T-helper 2 cell treated with Interferon-gamma antibody and Interleukin-4, amounts not matched to agents 5 μg/mL and 100 μg/mL, for 36 hours (primary cell): ENCODE measurements around the gene NARF.
"Not testable (repeated sequence)": the region's sequence is repeated elsewhere in the genome, so short reads cannot be mapped to it uniquely, and the experiment has no call there.

Source experiments
- DNase-seq: peaks from one replicate; pipeline ENCODE4 v3.0.0; 2021; ENCODE audit warnings: low spot score
- H3K27ac Mint-ChIP-seq: one replicate; pipeline ENCODE4 v1.8.0; 2021; ENCODE audit warnings: mild to moderate bottlenecking, mixed read lengths
- H3K27me3 Mint-ChIP-seq: one replicate; pipeline ENCODE4 v1.8.0; 2021; ENCODE audit warnings: low read depth, mixed read lengths
- H3K36me3 Mint-ChIP-seq: one replicate; pipeline ENCODE4 v1.8.0; 2021; ENCODE audit warnings: low read depth, mixed read lengths
- H3K4me1 Mint-ChIP-seq: one replicate; pipeline ENCODE4 v1.8.0; 2021; ENCODE audit warnings: low read depth, mixed read lengths
- H3K4me3 Mint-ChIP-seq: one replicate; pipeline ENCODE4 v1.8.0; 2022; ENCODE audit warnings: mild to moderate bottlenecking, moderate library complexity, mixed read lengths
- H3K9me3 Mint-ChIP-seq: one replicate; pipeline ENCODE4 v1.8.0; 2021; ENCODE audit warnings: mixed read lengths

The NARF gene

GRCh38 chr17:82497483-82498405, 39.2 kb downstream of the NARF start:
- peaks cover 2% of the 10 kb centered on the region for H3K27me3 Mint-ChIP-seq
- H3K27ac Mint-ChIP-seq, result peak overlapping the region; percentile 88
- no peaks in the 10 kb centered on the region for H3K36me3 Mint-ChIP-seq
- H3K4me3 Mint-ChIP-seq, result peak overlapping the region; percentile 84
- no peaks in the 10 kb centered on the region for H3K9me3 Mint-ChIP-seq
- DNase-seq, result peak; percentile 35
- peaks cover 21% of the 10 kb centered on the region for H3K4me1 Mint-ChIP-seq

GRCh38 chr17:82502207-82502606, 43.7 kb downstream of the NARF start:
- Mint-ChIP-seq H3K4me1 (peaks cover 13% of the 10 kb centered on the region), H3K4me3 (no peak overlapping the region), H3K27ac (no peak overlapping the region), H3K27me3 (peaks cover 2% of the 10 kb centered on the region), H3K36me3 (no peaks in the 10 kb centered on the region), H3K9me3 (no peaks in the 10 kb centered on the region)
- DNase-seq, result no peak

GRCh38 chr17:82503094-82503727, 44.7 kb downstream of the NARF start:
- H3K36me3 Mint-ChIP-seq, result no peaks in the 10 kb centered on the region
- H3K4me3 Mint-ChIP-seq, result no peak overlapping the region
- H3K27me3 Mint-ChIP-seq, result peaks cover 2% of the 10 kb centered on the region
- H3K27ac Mint-ChIP-seq, result no peak overlapping the region
- no peak for DNase-seq
- H3K9me3 Mint-ChIP-seq, result no peaks in the 10 kb centered on the region
- H3K4me1 Mint-ChIP-seq, result peaks cover 9% of the 10 kb centered on the region

- Mint-ChIP-seq H3K27me3 (peaks cover 2% of the 10 kb centered on the region), H3K27ac (no peak overlapping the region), H3K9me3 (no peaks in the 10 kb centered on the region), H3K4me1 (peaks cover 9% of the 10 kb centered on the region), H3K4me3 (no peak overlapping the region), H3K36me3 (no peaks in the 10 kb centered on the region)
- no peak for DNase-seq
These were observed 45.3 kb downstream of the NARF start for GRCh38 chr17:82503728-82504308.

GRCh38 chr17:82505296-82505695, 46.8 kb downstream of the NARF start:
- Mint-ChIP-seq H3K9me3 (no peaks in the 10 kb centered on the region), H3K4me3 (no peak overlapping the region), H3K27me3 (no peaks in the 10 kb centered on the region), H3K27ac (no peak overlapping the region), H3K4me1 (peaks cover 4% of the 10 kb centered on the region), H3K36me3 (no peaks in the 10 kb centered on the region)
- no peak for DNase-seq

GRCh38 chr17:82506402-82506801, 47.9 kb downstream of the NARF start:
- not testable (repeated sequence) for H3K4me3 Mint-ChIP-seq, H3K27me3 Mint-ChIP-seq, H3K36me3 Mint-ChIP-seq, H3K9me3 Mint-ChIP-seq, H3K4me1 Mint-ChIP-seq, H3K27ac Mint-ChIP-seq
- peak; percentile 64 for DNase-seq

- Mint-ChIP-seq H3K27ac (no peak overlapping the region), H3K4me3 (no peak overlapping the region), H3K27me3 (no peaks in the 10 kb centered on the region), H3K36me3 (no peaks in the 10 kb centered on the region), H3K4me1 (peaks cover 4% of the 10 kb centered on the region), H3K9me3 (no peaks in the 10 kb centered on the region)
- DNase-seq, result no peak
These were observed 49.2 kb downstream of the NARF start for GRCh38 chr17:82507631-82508175.

GRCh38 chr17:82511642-82512041, 53.1 kb downstream of the NARF start:
- H3K27me3 Mint-ChIP-seq, DNase-seq, H3K4me3 Mint-ChIP-seq: not testable (repeated sequence)

GRCh38 chr17:82513864-82514263, 55.3 kb downstream of the NARF start:
- H3K27ac Mint-ChIP-seq, DNase-seq, H3K27me3 Mint-ChIP-seq, H3K9me3 Mint-ChIP-seq, H3K4me1 Mint-ChIP-seq, H3K4me3 Mint-ChIP-seq, H3K36me3 Mint-ChIP-seq: not testable (repeated sequence)

More at GRCh38 chr17:82511642-82512041, 53.1 kb downstream of the NARF start:
- H3K9me3 Mint-ChIP-seq, H3K4me1 Mint-ChIP-seq, H3K36me3 Mint-ChIP-seq, H3K27ac Mint-ChIP-seq: not testable (repeated sequence)

- Mint-ChIP-seq H3K36me3 (peaks cover 6% of the 10 kb centered on the region), H3K27ac (no peak overlapping the region), H3K27me3 (no peaks in the 10 kb centered on the region), H3K9me3 (no peaks in the 10 kb centered on the region), H3K4me1 (peaks cover 12% of the 10 kb centered on the region), H3K4me3 (no peak overlapping the region)
- no peak for DNase-seq
These were observed 58.8 kb downstream of the NARF start for GRCh38 chr17:82517230-82517865.

GRCh38 chr17:82518826-82519810, 60.6 kb downstream of the NARF start, which contains the start of gene FOXK2:
TSS of gene FOXK2 (plus strand) at chr17:82519732. CDS start at chr17:82519889, 157 bp downstream.
- Mint-ChIP-seq H3K4me1 (peaks cover 18% of the 10 kb centered on the region), H3K36me3 (peaks cover 10% of the 10 kb centered on the region), H3K9me3 (no peaks in the 10 kb centered on the region), H3K4me3 (peak within 1 kb of the TSS; percentile 92), H3K27ac (peak within 1 kb of the TSS; percentile 90), H3K27me3 (no peaks in the 10 kb centered on the region)
- DNase-seq, result peak; percentile 96

GRCh38 chr17:82519971-82520903, 61.7 kb downstream of the NARF start:
- Mint-ChIP-seq H3K4me3 (peak overlapping the region; percentile 92), H3K9me3 (no peaks in the 10 kb centered on the region), H3K27ac (peak overlapping the region; percentile 90), H3K36me3 (peaks cover 12% of the 10 kb centered on the region), H3K4me1 (peaks cover 25% of the 10 kb centered on the region), H3K27me3 (no peaks in the 10 kb centered on the region)
- DNase-seq, result peak; percentile 36
